HepG2 (cell line): ENCODE data around the gene USP1. TPM values are rescaled to one million over a fixed set of nuclear protein-coding genes. Genes with fewer than 3 reads are reported as not detected.

ENCODE experiments used
- ATAC-seq: fragments of 200-7000 bp; cut with Tn5 transposase; 3 replicates; pipeline ENCODE4 v1.9.1; 2020; ENCODE audit warnings: mild to moderate bottlenecking, moderate library complexity
- BruUV-seq: library from RNA; stranded (reverse); fragments of 400-500 nt; replicated peaks from 2 replicates; lab custom pipeline; 2021; lab: Mats Ljungman, UMichigan
- CTCF ChIA-PET: fragments of 300-600 bp; formaldehyde crosslinking; extraction: SDS; loops from one replicate; lab custom pipeline; 2021; ENCODE audit warnings: low total read pairs, inconsistent platforms, low intra/inter-chr PET ratio; lab: Yijun Ruan, JAX
- POLR2A ChIA-PET: fragments of 350-600 bp; sonication (Branson Sonifier 250); formaldehyde crosslinking; loops from one replicate; lab custom pipeline; 2020; ENCODE audit warnings: antibody characterized with exemption, inconsistent platforms; lab: Yijun Ruan, JAX
- DNase-seq: peaks from one replicate; pipeline ENCODE4 v3.0.0-alpha.2; 2015; ENCODE audit warnings: low spot score
- FAIRE-seq: peaks from 3 replicates; lab custom pipeline; 2011; peaks lifted over from hg19 to GRCh38; lab: Jason Lieb, UNC
- H2AFZ ChIP-seq: one replicate; pipeline ENCODE4 v1.6.1; 2011; ENCODE audit warnings: low read length, inconsistent platforms
- H3K27ac ChIP-seq: fragments of 300-600 bp; 3 replicates; pipeline ENCODE4 v1.8.0; 2011; ENCODE audit warnings: mixed run types, mild to moderate bottlenecking, mixed read lengths, low read length, inconsistent platforms; ENCODE audit not compliant: insufficient read depth; ENCODE audit errors: extremely low read length
- H3K27me3 ChIP-seq, 2 experiments: fragments of 200-600 bp in 1 of 2; 2 replicates in 1 of 2; 3 replicates in 1 of 2; pipeline versions ENCODE4 v1.6.0 to v1.8.0; 2011; ENCODE audit warnings: low read length in 2 of 2, mild to moderate bottlenecking in 2 of 2, moderate library complexity in 2 of 2, inconsistent platforms in 1 of 2; ENCODE audit not compliant: insufficient read depth in 2 of 2, control insufficient read depth in 1 of 2
- H3K36me3 ChIP-seq, 2 experiments: fragments of 200-600 bp in 1 of 2; replicated peaks in 1 of 2; 2 replicates in 1 of 2; 3 replicates in 1 of 2; pipeline versions ENCODE4 v1.5.1 to v1.8.0; 2011; ENCODE audit warnings: low read length in 2 of 2, inconsistent platforms in 1 of 2; ENCODE audit not compliant: insufficient read depth in 2 of 2, control insufficient read depth in 1 of 2
- H3K4me1 ChIP-seq: 2 replicates; pipeline ENCODE4 v1.5.1; 2012; ENCODE audit warnings: low read length, inconsistent platforms; ENCODE audit not compliant: insufficient read depth
- H3K4me2 ChIP-seq: 2 replicates; pipeline ENCODE4 v1.6.0; 2011; ENCODE audit warnings: low read depth, low read length, inconsistent platforms
- H3K4me3 ChIP-seq, 3 experiments: fragments of 200-600 bp in 1 of 3; sonication (generic), shearing (Covaris generic) in 1 of 3; replicated peaks in 1 of 3; 2 replicates each; pipeline ENCODE4 v1.5.1; 2011 to 2016; ENCODE audit warnings: low read length in 3 of 3, inconsistent platforms in 2 of 3, low read depth in 2 of 3, mild to moderate bottlenecking in 2 of 3, control low read depth in 1 of 3, mixed read lengths in 1 of 3; ENCODE audit not compliant: insufficient read depth in 1 of 3
- H3K79me2 ChIP-seq: one replicate; pipeline ENCODE4 v1.6.1; 2011; ENCODE audit warnings: low read length, inconsistent platforms; ENCODE audit not compliant: insufficient read depth
- H3K9ac ChIP-seq: 2 replicates; pipeline ENCODE4 v1.6.0; 2011; ENCODE audit warnings: mild to moderate bottlenecking, low read depth, low read length, inconsistent platforms; ENCODE audit not compliant: insufficient read depth
- H3K9me3 ChIP-seq: 2 replicates; pipeline ENCODE4 v1.5.1; 2012; ENCODE audit warnings: mild to moderate bottlenecking, low read length
- H4K20me1 ChIP-seq: 2 replicates; pipeline ENCODE4 v1.6.0; 2011; ENCODE audit warnings: inconsistent platforms, mild to moderate bottlenecking, low read length, moderate library complexity; ENCODE audit not compliant: insufficient read depth
- BHLHE40 ChIP-seq: IDR thresholded peaks from 2 replicates; pipeline ENCODE4 v1.6.1; 2011; ENCODE audit warnings: low read length, improper control_type of control experiment
- ERF ChIP-seq: IDR thresholded peaks from 2 replicates; pipeline ENCODE4 v1.6.1; 2018; ENCODE audit warnings: missing biosample characterization, missing genetic modification reagents
- MLX ChIP-seq: IDR thresholded peaks from 2 replicates; pipeline ENCODE4 v1.6.1; 2016
- MTA1 ChIP-seq: sonication (generic); formaldehyde crosslinking; IDR thresholded peaks from 2 replicates; pipeline ENCODE4 v1.4.0; 2020; ENCODE audit warnings: missing genetic modification reagents, mild to moderate bottlenecking, borderline replicate concordance
- RBM39 ChIP-seq: fragments of 200-400 bp; formaldehyde crosslinking; IDR thresholded peaks from one replicate; pipeline ENCODE4 v1.6.1; 2018; ENCODE audit warnings: antibody characterized with exemption, mild to moderate bottlenecking, low read depth, low read length; ENCODE audit not compliant: poor library complexity, severe bottlenecking
- TARDBP ChIP-seq: sonication (generic); formaldehyde crosslinking; IDR thresholded peaks from 2 replicates; pipeline ENCODE4 v1.8.0; 2022; ENCODE audit warnings: mild to moderate bottlenecking, missing genetic modification reagents
- TEAD2 ChIP-seq: sonication (generic); formaldehyde crosslinking; IDR thresholded peaks from 2 replicates; pipeline ENCODE4 v1.9.0; 2021; ENCODE audit warnings: missing genetic modification reagents
- XBP1 ChIP-seq: sonication (generic); formaldehyde crosslinking; IDR thresholded peaks from 2 replicates; pipeline ENCODE4 v1.5.0; 2020; ENCODE audit warnings: missing genetic modification reagents
- ZFP1 ChIP-seq: IDR thresholded peaks from 2 replicates; pipeline ENCODE4 v1.6.1; 2016
- ZNF160 ChIP-seq: sonication (generic); formaldehyde crosslinking; IDR thresholded peaks from 2 replicates; pipeline ENCODE4 v1.8.0; 2022; ENCODE audit warnings: mild to moderate bottlenecking, inconsistent platforms, missing genetic modification reagents
- ZNF547 ChIP-seq: sonication (generic); formaldehyde crosslinking; IDR thresholded peaks from 2 replicates; pipeline ENCODE4 v1.5.1; 2020; ENCODE audit warnings: mild to moderate bottlenecking, missing genetic modification reagents
- ZNF607 ChIP-seq: sonication (generic); formaldehyde crosslinking; IDR thresholded peaks from 2 replicates; pipeline ENCODE4 v1.5.1; 2020; ENCODE audit warnings: missing genetic modification reagents, mild to moderate bottlenecking, borderline replicate concordance
- ZNF878 ChIP-seq: sonication (generic); formaldehyde crosslinking; IDR thresholded peaks from 2 replicates; pipeline ENCODE4 v1.8.1; 2023; ENCODE audit warnings: mild to moderate bottlenecking, missing genetic modification reagents, moderate library complexity
- WGBS: methylation state at CpG from one replicate; pipeline ENCODE4 v1.1.6; 2017; ENCODE audit warnings: low lambda C conversion rate; 5-methylcytosine and 5-hydroxymethylcytosine counted together
- in situ Hi-C: cut with HindIII; loops from 2 replicates; pipeline ENCODE4 v1.10.0; 2017; ENCODE audit warnings: low pct_unique_long_range_greater_than_20kb; ENCODE audit not compliant: extremely low pct_ligation_motif_present
- intact Hi-C: fragments of 100-400 bp; cut with micrococcal nuclease; formaldehyde crosslinking; loops from one replicate; pipeline ENCODE4 v1.10.0; 2022; ENCODE audit not compliant: unreplicated experiment
- polyA plus RNA-seq, 8 experiments: library from polyadenylated mRNA; depleted of rRNA in 3 of 8; stranded (reverse) in 7 of 8; unstranded in 1 of 8; fragments of >200 nt; fragmentation: Illumina TruSeq in 4 of 8; extraction: Trizol in 4 of 8; gene quantifications; 2 replicates each; pipeline versions ENCODE4 v1.2.1 to v1.2.3, GENCODE V29; 2011 to 2016; ENCODE audit warnings: low read depth in 4 of 8, missing spikeins in 1 of 8, mixed read lengths in 1 of 8; ENCODE audit not compliant: insufficient read depth in 1 of 8
- total RNA-seq, 5 experiments: library from RNA; depleted of rRNA; stranded (reverse); fragments of >200 nt; fragmentation: Illumina TruSeq; extraction: Trizol; gene quantifications; 2 replicates each; pipeline ENCODE4 v1.2.3, GENCODE V29; 2016; ENCODE audit warnings: low read depth in 1 of 5

Gene USP1
- total and polyA plus RNA-seq, 2 of the 13 experiments (the other 11 are each of a cell fraction or from before 2014, with no cell fraction given) = 9.0 to 64.6 TPM

DNA sequence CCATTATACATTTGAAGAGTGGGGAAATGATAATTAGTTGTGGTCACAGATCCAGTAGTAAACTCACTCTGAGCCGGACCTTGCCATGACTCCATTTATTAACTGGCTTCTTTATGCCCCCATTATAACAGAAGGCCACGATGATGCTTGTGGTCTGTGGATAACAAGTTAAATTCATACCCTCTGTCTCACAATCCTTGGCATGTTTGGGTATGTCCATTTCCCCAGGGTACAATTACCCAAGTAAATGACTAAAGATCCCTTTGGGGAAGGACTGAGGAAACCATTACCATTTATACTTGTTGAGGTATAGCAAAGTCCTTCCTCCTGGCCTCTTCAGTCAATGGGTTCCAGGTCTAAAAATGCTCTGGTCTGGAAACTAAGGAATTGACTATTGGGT, 7.3 kb upstream of the USP1 start:
- POLR2A ChIA-PET = no interaction called here
- TF ChIP-seq ZNF547 (no peak), ZNF607 (no peak), MLX (CRISPR knock-in tag) (no peak), BHLHE40 (no peak), ZFP1 (no peak), RBM39 (no peak), ZNF160 (CRISPR knock-in tag) (no peak), TEAD2 (CRISPR knock-in tag) (no peak), ERF (no peak), MTA1 (CRISPR knock-in tag) (no peak), TARDBP (CRISPR knock-in tag) (no peak), ZNF878 (CRISPR knock-in tag) (no peak), XBP1 (CRISPR knock-in tag) (no peak)
- no peak overlapping the region for H3K9ac ChIP-seq

More for the DNA sequence above, 7.3 kb upstream of the USP1 start:
- in situ Hi-C loops (no loop called here), intact Hi-C loops (no loop called here)
- Histone ChIP-seq H3K9me3 (no peaks in the 10 kb centered on the region), H2AFZ (no peak overlapping the region), H3K79me2 (no peaks in the 10 kb centered on the region), H3K4me1 (peaks cover 27% of the 10 kb centered on the region), H3K36me3 (no peaks in the 10 kb centered on the region), H3K27ac (no peak overlapping the region), H4K20me1 (no peaks in the 10 kb centered on the region), H3K27me3 (no peaks in the 10 kb centered on the region), H3K4me2 (no peak overlapping the region), H3K4me3 (no peak overlapping the region)
- CTCF ChIA-PET = no interaction called here
- DNase-seq (no peak), FAIRE-seq (no peak), ATAC-seq (no peak)
- WGBS = 90% methylated on average over 2 of the region's 2 CpGs
- no TSS peak for BruUV-seq
